Endometrial microvascular endothelial cells (primary cell): ENCODE measurements around the gene PLSCR3. TPM values are rescaled to one million over a fixed set of nuclear protein-coding genes. Genes with fewer than 3 reads are reported as not detected.

Experiments
- in situ Hi-C: cut with HindIII; loops from 2 replicates; pipeline ENCODE4 v1.10.0; 2017; ENCODE audit warnings: low sequenced_read_pairs, low pct_unique_long_range_greater_than_20kb; ENCODE audit errors: inconsistent ontology term
- total RNA-seq: library from RNA; depleted of rRNA; stranded (reverse); fragments of >200 nt; gene quantifications from one replicate; pipeline ENCODE4 v1.2.3, GENCODE V29; 2015; ENCODE audit errors: inconsistent ontology term

Gene PLSCR3
- total RNA-seq, 1 donor from 2014 or later: 55.8 TPM

DNA sequence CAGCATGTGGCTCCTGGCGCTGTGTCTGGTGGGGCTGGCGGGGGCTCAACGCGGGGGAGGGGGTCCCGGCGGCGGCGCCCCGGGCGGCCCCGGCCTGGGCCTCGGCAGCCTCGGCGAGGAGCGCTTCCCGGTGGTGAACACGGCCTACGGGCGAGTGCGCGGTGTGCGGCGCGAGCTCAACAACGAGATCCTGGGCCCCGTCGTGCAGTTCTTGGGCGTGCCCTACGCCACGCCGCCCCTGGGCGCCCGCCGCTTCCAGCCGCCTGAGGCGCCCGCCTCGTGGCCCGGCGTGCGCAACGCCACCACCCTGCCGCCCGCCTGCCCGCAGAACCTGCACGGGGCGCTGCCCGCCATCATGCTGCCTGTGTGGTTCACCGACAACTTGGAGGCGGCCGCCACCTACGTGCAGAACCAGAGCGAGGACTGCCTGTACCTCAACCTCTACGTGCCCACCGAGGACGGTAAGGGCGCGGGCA, 14.0 kb upstream of the PLSCR3 start:
- in situ Hi-C loops: no loop called here

DNA sequence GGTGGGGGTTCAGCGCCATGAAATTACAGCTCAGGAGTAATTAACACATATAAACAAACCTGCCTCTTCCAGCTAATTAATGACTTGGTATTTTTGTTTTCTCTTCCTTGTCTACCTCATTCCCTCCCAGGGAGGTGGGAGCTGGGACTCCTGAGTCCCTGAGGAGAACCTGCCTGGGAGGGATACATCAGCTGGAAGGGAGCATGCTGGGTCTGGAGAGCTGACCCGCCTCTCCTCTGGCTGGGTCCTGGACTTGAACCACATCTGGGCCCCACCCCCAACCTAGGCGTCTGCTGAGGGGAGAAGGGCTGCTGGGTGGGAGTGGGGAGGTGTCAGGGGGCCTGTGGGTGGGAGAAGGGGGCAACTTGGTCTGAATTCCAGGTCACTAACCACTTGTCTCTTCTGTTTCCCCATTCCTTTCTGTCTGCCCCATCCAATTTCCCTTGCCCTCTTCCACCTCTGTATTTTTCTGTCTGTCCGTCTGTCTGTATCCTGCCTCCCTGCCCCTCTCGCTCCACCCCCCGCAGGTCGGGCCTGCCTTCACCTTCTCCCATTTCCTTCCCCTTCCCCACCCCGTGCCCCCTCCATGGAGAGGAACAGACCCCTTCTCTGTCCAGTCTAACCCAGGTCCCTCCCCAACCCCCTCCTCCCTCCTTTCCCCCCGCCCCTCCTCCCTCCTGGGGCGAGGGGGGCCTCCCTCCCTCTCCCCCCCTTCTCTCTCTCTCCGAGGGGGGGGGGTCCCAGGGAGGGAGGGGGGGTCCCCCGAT, 13.3 kb upstream of the PLSCR3 start, which contains the start of gene NLGN2:
NLGN2 (plus strand) TSS at position 361 of the 767 bp plus-strand sequence. CDS start 411 bp downstream, outside the sequence.
- in situ Hi-C loops: no loop called here

DNA sequence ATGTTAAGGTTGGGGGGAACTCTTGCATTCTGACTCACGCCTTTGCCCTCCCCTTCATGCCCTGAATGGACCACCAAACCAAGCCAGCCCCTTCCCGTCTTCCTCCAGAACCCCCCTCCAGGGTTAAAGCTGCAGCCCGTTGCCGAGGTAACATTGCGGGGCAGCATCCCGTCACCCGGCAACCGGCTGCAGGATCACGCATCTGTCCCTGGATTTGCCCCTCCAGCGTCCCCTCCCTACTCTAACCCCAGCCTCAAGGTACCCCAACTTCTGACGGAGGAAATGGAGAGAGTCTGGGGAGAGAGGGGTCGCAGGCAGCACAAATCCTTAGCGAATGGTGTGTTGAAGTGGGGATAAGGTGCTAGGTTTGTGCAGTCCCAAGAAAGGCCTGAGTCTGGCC, 12.8 kb upstream of the PLSCR3 start:
- in situ Hi-C loops: no loop called here

- in situ Hi-C loops: no loop called here
Observed at GRCh38 chr17:7406235-7406825, 12.0 kb upstream of the PLSCR3 start.

DNA sequence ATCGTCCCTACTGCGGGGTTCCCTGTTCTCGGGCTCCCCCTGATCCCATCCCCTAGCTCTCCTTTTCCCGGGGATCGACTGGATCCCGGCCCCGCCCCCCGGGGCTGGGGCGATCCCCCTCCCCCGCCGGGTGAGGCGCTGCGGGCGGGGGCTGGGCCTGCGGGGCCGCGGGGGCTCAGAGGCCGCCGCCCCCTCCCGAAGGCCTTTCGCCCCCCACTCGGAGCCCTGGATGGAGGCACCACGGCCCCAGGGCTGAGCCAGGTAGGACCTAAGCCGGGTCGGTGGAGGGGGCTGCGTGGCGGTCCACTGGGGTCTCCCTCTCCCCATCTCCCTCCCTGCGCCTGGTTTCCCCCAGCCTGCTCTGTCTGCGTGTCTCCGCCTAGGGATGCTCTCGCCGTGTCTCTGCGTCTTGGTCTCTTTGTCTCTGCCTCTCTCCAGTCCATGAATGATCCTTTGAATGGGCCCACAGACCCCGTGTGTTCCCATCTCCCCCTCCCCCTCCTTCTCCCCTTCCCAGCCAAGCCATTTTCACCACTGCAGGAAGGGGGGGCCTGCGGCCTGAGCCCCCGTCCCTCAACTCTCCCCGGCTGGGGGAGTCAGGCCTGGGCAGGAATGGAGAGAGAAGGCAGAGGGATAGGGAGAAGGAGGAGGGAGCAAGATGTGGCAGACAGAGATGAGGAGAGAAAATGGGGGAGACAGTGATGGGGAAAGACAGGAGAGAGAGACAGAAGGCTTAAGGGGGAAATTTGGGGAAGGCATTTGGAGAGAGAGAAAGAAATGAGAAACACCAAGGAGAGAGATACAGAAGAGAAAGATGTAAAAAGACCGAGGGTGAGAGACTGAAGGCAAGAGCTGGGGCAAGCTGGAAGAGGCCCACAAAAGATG, 11.3 kb upstream of the PLSCR3 start:
- in situ Hi-C loops: no loop called here

DNA sequence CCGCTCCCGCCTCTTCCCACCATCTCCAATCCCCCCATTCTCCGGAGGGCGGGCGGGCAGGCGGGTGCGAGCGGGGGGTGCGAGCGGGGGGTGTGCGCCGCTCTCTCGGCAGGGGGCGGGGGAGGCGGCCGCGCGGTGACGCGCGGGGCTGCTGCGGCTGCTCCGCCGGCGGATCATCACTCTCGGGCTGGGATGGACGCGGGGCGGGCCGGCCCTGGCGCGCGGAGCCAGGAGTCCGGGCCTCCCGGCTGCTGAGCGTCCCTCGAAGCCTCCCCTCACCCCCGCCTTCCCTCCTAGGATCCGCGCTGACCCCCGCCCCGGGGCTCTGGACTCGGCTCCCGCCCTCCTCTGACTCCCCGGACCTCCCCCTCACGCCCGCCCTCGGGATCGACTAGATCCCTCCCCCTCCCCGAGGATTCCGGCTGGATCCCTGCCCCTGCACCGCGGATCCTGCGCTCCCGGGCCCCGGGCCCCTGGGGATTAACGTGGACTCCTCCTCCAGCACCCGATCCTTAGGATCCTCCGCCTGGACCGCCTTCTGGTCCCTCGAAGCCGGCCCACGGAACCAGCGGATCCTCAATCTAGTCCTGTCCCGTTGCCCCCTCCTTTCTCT, 10.5 kb upstream of the PLSCR3 start:
- in situ Hi-C loops: no loop called here

DNA sequence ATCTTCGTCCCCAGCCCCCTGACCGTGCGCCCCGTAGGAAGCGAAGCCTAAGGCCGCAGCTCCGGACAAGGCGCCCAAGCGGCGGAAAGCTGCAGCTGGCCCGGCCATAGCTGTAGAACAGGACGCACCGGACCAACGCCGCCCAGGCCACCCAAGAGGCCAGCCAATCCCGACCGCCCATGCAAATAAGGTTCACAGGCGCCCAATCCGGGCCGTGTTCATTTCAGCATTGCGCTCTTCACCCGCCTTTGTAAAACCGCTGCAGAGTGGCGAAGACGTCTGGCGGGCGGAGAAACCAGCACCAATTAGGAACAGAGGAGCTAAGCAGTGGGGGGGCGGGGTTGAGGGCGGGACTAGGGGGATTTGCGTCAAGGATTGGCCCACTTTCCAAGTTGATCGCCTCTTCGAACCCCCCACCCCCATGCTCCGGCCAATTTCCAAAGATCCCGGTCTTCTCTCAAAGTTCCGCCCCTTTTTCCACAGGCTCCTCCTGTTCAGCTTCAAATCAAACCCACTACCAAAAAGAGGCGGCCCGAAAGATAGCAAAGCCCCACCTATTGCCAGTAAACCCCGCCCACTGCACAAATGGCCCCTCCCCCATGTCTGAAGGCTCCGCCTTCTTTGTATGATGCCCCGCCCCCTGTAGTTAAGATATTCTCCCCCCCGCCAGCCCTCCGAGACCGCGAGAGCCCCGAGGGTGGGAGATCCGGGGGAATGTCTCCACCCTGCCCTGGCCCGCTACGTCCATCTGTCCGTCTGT, 9.8 kb upstream of the PLSCR3 start, which contains the start of gene TMEM256:
TMEM256 (minus strand) TSS at position 121 of the 760 bp plus-strand sequence; CDS start at position 108, 13 bp downstream.
- in situ Hi-C loops: no loop called here

- in situ Hi-C loops: no loop called here
Observed at GRCh38 chr17:7403727-7403976, 9.3 kb upstream of the PLSCR3 start.

DNA sequence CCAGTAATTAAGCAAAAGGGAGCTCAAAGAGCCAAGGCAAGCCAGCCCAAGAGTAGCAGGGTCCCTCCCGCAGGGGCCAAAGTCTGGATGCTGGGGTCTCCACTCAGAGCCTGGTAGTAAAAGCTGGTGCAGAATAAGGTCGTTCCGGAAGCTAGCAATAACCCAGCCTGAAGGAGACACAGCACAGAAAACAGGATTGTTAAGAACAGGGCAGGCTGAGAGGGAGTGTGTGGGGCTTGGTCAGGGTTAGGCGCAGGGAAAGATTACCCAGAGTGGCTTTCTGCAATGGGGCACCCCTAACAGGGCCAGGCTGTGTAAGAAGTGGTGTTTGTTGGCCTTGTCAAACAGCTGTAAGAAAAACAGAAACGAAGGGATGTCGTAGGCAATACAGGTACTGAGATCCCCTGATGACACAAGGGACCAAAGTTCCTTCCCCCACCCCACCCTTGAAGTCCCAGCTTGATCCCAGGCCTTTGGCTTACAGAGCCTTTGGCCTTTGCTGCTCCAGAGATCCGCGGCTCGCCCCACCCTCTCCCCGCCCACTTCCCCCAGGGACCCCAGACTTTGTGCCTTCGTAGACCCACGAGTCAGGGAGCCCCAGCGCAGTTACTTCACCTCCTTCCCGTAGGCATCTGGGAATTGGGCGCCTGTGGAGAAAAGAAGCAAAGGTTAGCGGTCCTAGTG, 8.9 kb upstream of the PLSCR3 start:
- in situ Hi-C loops: no loop called here

DNA sequence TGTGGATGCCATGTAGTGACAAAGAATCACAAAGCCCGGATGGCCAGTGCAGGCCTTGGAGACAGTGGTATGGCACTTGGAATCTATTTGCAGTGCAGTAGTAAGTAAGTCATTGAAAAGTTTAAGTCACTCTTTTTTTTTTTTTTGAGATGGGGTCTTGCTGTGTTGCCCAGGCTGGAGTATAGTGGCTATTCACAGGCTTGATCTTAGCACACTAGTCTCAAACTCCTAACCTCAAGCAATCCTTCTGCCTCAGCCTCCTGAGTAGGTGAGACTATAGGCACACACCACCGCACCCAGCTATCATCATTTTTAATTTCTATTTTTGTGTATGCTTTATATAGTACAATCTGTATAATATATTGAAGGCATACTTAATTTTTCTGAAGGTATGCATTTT, 4.3 kb upstream of the PLSCR3 start:
- in situ Hi-C loops: no loop called here

- in situ Hi-C loops: no loop called here
Observed at GRCh38 chr17:7396147-7396546, 1.8 kb upstream of the PLSCR3 start.

DNA sequence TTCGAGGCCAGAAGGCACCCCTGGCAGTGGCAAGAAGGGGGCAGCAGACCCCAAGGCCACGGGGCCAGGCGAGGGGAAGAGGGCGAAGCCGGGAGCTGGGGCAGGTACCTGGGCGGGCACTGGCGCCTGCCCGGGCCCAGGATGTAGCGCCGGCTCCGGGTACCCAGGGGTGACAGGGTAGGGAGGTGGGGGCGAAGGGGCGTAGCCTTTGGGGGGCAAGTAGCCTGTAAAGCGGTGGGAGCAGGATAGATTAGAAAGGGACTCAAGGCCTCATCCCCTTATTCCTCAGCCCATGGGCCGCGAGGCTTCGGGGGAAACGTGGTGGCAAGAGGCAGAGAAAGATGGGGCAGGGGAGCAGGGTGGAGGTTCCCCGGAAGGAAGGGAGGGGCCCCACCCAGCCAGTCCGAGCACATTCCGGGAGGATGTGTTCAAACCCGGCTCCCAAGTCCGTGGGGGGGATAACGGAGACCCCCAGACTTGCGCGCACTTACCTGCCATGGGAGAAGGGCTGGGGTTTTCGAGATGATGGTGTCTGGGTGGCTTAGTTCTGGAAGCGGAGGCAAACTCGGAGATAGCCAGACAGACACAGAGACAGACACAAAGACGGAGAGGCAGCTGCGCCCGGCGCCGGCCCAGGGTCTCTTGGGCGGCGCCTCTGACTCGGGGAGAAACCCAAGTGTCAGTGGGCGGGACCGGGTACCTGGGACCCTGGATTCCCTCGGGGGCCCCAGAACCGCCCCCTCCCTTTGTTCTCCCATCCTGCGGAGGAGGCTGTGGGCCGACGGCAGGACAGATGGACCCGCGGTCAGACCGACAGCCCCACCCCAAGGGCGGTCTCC, 493 bp downstream of the PLSCR3 start:
- in situ Hi-C loops: no loop called here

- in situ Hi-C loops: no loop called here
Observed at GRCh38 chr17:7392696-7393612, 1.4 kb downstream of the PLSCR3 start.

GRCh38 chr17:7391307-7391706, 3.0 kb downstream of the PLSCR3 start:
- in situ Hi-C loops: no loop called here

- in situ Hi-C loops: no loop called here
Observed at GRCh38 chr17:7389924-7390910, 4.1 kb downstream of the PLSCR3 start.
